GM19023 (cell line): ENCODE results near the gene KEAP1.
"Not testable (repeated sequence)": the region's sequence is repeated elsewhere in the genome, so short reads cannot be mapped to it uniquely, and the experiment has no call there.

ENCODE experiments used
- ATAC-seq: cut with Tn5 transposase; IDR thresholded peaks from one replicate; pipeline ENCODE4 v1.9.1; 2021; ENCODE audit warnings: mild to moderate bottlenecking, moderate library complexity; ENCODE audit not compliant: unreplicated experiment

The KEAP1 gene

GRCh38 chr19:10503002-10503789, at the start of gene KEAP1:
Gene KEAP1, minus strand, starts transcription at chr19:10503356. Its CDS starts 3,323 bp downstream, at chr19:10500033.
- ATAC-seq, result peak; percentile 29

GRCh38 chr19:10552510-10553053, 49.4 kb upstream of the KEAP1 start:
- no peak for ATAC-seq

GRCh38 chr19:10551698-10552301, 48.6 kb upstream of the KEAP1 start:
- no peak for ATAC-seq

- not testable (repeated sequence) for ATAC-seq
Measured at GRCh38 chr19:10551006-10551405, 47.9 kb upstream of the KEAP1 start.

- no peak for ATAC-seq
Measured at GRCh38 chr19:10550336-10550735, 47.2 kb upstream of the KEAP1 start.

GRCh38 chr19:10549733-10550132, 46.6 kb upstream of the KEAP1 start:
- no peak for ATAC-seq

- no peak for ATAC-seq
Measured at GRCh38 chr19:10548746-10549276, 45.7 kb upstream of the KEAP1 start.

- ATAC-seq, result no peak
Measured at GRCh38 chr19:10546817-10547216, 43.7 kb upstream of the KEAP1 start.

- no peak for ATAC-seq
Measured at GRCh38 chr19:10544753-10545251, 41.6 kb upstream of the KEAP1 start.

GRCh38 chr19:10544242-10544752, 41.1 kb upstream of the KEAP1 start:
- ATAC-seq, result no peak

GRCh38 chr19:10543420-10544241, 40.5 kb upstream of the KEAP1 start, which contains the start of gene ATG4D:
Gene ATG4D, plus strand, starts transcription at chr19:10543904. Its CDS starts 187 bp downstream, at chr19:10544091.
- peak; percentile 76 for ATAC-seq

GRCh38 chr19:10543059-10543419, 39.9 kb upstream of the KEAP1 start:
- ATAC-seq, result no peak

- ATAC-seq, result not testable (repeated sequence)
Measured at GRCh38 chr19:10539016-10539415, 35.9 kb upstream of the KEAP1 start.

- no peak for ATAC-seq
Measured at GRCh38 chr19:10538204-10538983, 35.2 kb upstream of the KEAP1 start.

- no peak for ATAC-seq
Measured at GRCh38 chr19:10537668-10538067, 34.5 kb upstream of the KEAP1 start.

GRCh38 chr19:10535613-10536012, 32.5 kb upstream of the KEAP1 start:
- no peak for ATAC-seq

- ATAC-seq, result no peak
Measured at GRCh38 chr19:10533646-10534386, 30.7 kb upstream of the KEAP1 start.

GRCh38 chr19:10532457-10532856, 29.3 kb upstream of the KEAP1 start:
- ATAC-seq, result no peak

GRCh38 chr19:10526887-10527286, 23.7 kb upstream of the KEAP1 start:
- ATAC-seq, result not testable (repeated sequence)
